Measurements from ENCODE around the gene SCAPER.

DNA sequence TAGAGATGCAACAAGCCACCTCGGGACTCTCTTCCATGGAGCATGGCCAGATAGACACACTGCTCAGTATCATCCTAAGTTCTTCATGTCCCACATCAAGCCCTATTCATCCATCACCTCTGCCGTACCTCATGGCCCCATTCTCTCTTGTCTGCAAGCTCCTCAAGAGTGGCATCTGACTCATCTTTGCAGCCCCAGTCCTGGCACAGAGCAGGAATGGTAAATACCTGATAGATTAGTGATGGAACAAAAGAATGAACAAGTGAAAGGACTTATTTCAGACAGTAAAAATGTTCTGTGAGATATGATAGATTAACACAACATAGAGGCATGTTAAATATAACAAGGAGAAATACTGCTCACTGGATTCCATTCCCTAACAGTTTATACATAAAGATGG, 392.2 kb downstream of the SCAPER start:
- TF ChIP-seq, protein P1, sequence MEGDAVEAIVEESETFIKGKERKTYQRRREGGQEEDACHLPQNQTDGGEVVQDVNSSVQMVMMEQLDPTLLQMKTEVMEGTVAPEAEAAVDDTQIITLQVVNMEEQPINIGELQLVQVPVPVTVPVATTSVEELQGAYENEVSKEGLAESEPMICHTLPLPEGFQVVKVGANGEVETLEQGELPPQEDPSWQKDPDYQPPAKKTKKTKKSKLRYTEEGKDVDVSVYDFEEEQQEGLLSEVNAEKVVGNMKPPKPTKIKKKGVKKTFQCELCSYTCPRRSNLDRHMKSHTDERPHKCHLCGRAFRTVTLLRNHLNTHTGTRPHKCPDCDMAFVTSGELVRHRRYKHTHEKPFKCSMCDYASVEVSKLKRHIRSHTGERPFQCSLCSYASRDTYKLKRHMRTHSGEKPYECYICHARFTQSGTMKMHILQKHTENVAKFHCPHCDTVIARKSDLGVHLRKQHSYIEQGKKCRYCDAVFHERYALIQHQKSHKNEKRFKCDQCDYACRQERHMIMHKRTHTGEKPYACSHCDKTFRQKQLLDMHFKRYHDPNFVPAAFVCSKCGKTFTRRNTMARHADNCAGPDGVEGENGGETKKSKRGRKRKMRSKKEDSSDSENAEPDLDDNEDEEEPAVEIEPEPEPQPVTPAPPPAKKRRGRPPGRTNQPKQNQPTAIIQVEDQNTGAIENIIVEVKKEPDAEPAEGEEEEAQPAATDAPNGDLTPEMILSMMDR (IDR thresholded peaks at IDR 0.05; ENCODE audit: insufficient read depth, low read length): no peak
- TF ChIP-seq, protein P2, sequence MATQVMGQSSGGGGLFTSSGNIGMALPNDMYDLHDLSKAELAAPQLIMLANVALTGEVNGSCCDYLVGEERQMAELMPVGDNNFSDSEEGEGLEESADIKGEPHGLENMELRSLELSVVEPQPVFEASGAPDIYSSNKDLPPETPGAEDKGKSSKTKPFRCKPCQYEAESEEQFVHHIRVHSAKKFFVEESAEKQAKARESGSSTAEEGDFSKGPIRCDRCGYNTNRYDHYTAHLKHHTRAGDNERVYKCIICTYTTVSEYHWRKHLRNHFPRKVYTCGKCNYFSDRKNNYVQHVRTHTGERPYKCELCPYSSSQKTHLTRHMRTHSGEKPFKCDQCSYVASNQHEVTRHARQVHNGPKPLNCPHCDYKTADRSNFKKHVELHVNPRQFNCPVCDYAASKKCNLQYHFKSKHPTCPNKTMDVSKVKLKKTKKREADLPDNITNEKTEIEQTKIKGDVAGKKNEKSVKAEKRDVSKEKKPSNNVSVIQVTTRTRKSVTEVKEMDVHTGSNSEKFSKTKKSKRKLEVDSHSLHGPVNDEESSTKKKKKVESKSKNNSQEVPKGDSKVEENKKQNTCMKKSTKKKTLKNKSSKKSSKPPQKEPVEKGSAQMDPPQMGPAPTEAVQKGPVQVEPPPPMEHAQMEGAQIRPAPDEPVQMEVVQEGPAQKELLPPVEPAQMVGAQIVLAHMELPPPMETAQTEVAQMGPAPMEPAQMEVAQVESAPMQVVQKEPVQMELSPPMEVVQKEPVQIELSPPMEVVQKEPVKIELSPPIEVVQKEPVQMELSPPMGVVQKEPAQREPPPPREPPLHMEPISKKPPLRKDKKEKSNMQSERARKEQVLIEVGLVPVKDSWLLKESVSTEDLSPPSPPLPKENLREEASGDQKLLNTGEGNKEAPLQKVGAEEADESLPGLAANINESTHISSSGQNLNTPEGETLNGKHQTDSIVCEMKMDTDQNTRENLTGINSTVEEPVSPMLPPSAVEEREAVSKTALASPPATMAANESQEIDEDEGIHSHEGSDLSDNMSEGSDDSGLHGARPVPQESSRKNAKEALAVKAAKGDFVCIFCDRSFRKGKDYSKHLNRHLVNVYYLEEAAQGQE (IDR thresholded peaks at IDR 0.05; ENCODE audit: insufficient replicate concordance, low read depth): no peak
- TF ChIP-seq POLR2AphosphoS5 (IDR thresholded peaks at IDR 0.05; ENCODE audit: low read depth): no peak
- no peak for TF ChIP-seq SPI1 (IDR thresholded peaks at IDR 0.05; ENCODE audit: borderline replicate concordance, low read depth)
- TF ChIP-seq GABPA (IDR thresholded peaks at IDR 0.05; ENCODE audit: low read depth): no peak

All from HL-60 (cell line).